Glutamatergic neuron (in vitro differentiated cells): ENCODE data around the gene SMIM1. TPM values are rescaled to one million over a fixed set of nuclear protein-coding genes. Genes with fewer than 3 reads are reported as not detected.

Experiments used
- DNase-seq: peaks from one replicate; pipeline ENCODE4 v3.0.0; 2022
- H3K27ac Mint-ChIP-seq: one replicate; pipeline ENCODE4 v1.8.0; 2020; ENCODE audit warnings: mild to moderate bottlenecking, mixed read lengths, inconsistent platforms; ENCODE audit not compliant: unreplicated experiment
- H3K27me3 Mint-ChIP-seq: one replicate; pipeline ENCODE4 v1.8.0; 2020; ENCODE audit warnings: mild to moderate bottlenecking, moderate library complexity, mixed read lengths, inconsistent platforms; ENCODE audit not compliant: unreplicated experiment
- H3K36me3 Mint-ChIP-seq: one replicate; pipeline ENCODE4 v1.8.0; 2020; ENCODE audit warnings: mild to moderate bottlenecking, mixed read lengths, inconsistent platforms; ENCODE audit not compliant: unreplicated experiment
- H3K4me1 Mint-ChIP-seq: one replicate; pipeline ENCODE4 v1.8.0; 2020; ENCODE audit warnings: mild to moderate bottlenecking, low read depth, mixed read lengths, inconsistent platforms; ENCODE audit not compliant: unreplicated experiment
- H3K4me3 Mint-ChIP-seq: one replicate; pipeline ENCODE4 v1.8.0; 2020; ENCODE audit warnings: mild to moderate bottlenecking, mixed read lengths, inconsistent platforms; ENCODE audit not compliant: unreplicated experiment
- H3K9me3 Mint-ChIP-seq: one replicate; pipeline ENCODE4 v1.8.0; 2020; ENCODE audit warnings: mild to moderate bottlenecking, moderate library complexity, mixed read lengths, inconsistent platforms; ENCODE audit not compliant: unreplicated experiment
- total RNA-seq: library from RNA; stranded (reverse); fragmentation: NEBNext Ultra II Directional; extraction: Animal tissue kit (Norgen Biotek cat#: 25700); gene quantifications from one replicate; pipeline ENCODE4 v1.2.1, GENCODE V29; 2021; ENCODE audit not compliant: unreplicated experiment
- TF ChIP-seq, protein P1 (sequence below): fragments of 200-600 bp; sonication (generic); IDR thresholded peaks from one replicate; pipeline ENCODE4 v1.5.0; 2021; ENCODE audit not compliant: partially characterized antibody, unreplicated experiment

The SMIM1 gene
- total RNA-seq, 1 donor from 2014 or later: 7.5 TPM

DNA sequence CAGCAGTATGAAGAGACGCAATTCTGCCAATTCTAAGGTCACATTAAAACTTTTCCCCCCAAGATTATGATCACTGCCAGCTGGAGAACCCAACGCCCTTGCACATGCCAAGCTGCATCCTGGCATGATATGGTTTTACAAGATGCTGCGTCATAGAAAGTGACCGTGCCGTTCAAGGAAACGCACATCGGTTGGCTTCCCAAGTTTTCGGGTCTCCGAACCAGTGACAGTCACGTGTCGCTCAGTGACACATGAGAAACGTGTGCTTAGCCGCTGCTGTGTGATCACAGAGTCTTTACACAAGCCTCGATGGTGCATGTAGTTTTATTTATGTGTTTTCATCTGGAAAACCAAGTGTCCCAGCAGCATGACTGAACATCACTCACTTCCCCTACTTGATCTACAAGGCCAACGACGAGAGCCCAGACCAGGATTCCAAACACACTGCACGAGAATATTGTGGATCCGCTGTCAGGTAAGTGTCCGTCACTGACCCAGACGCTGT lies 7.4 kb downstream of the SMIM1 start:
- Mint-ChIP-seq H3K27ac (no peak overlapping the region), H3K9me3 (peaks cover 9% of the 10 kb centered on the region), H3K4me3 (no peak overlapping the region), H3K4me1 (peaks cover 16% of the 10 kb centered on the region), H3K36me3 (no peaks in the 10 kb centered on the region), H3K27me3 (peaks cover 6% of the 10 kb centered on the region)
- no peak for DNase-seq
- TF ChIP-seq, protein P1, sequence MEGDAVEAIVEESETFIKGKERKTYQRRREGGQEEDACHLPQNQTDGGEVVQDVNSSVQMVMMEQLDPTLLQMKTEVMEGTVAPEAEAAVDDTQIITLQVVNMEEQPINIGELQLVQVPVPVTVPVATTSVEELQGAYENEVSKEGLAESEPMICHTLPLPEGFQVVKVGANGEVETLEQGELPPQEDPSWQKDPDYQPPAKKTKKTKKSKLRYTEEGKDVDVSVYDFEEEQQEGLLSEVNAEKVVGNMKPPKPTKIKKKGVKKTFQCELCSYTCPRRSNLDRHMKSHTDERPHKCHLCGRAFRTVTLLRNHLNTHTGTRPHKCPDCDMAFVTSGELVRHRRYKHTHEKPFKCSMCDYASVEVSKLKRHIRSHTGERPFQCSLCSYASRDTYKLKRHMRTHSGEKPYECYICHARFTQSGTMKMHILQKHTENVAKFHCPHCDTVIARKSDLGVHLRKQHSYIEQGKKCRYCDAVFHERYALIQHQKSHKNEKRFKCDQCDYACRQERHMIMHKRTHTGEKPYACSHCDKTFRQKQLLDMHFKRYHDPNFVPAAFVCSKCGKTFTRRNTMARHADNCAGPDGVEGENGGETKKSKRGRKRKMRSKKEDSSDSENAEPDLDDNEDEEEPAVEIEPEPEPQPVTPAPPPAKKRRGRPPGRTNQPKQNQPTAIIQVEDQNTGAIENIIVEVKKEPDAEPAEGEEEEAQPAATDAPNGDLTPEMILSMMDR: no peak

DNA sequence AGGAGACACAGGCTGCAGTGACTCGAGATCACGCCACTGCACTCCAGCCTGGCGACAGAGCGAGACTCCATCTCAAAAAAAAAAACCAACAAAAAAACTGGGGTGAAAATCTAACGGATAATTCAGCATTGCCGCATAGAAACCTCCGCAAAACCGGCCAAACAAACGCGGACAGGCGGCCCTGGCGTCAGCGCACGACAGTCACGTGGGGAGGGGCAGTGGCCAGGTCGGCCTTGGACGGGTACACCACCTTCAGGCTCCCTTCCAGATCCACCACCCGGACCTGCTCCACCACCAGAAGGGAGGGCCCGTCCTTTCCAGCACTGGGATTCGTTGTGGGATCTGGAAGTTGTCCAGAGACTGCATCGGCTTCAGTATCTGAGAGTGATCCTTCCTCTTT lies 8.4 kb downstream of the SMIM1 start:
- TF ChIP-seq, protein P1: no peak
- no peaks in the 10 kb centered on the region for H3K36me3 Mint-ChIP-seq
- no peak for DNase-seq

DNA sequence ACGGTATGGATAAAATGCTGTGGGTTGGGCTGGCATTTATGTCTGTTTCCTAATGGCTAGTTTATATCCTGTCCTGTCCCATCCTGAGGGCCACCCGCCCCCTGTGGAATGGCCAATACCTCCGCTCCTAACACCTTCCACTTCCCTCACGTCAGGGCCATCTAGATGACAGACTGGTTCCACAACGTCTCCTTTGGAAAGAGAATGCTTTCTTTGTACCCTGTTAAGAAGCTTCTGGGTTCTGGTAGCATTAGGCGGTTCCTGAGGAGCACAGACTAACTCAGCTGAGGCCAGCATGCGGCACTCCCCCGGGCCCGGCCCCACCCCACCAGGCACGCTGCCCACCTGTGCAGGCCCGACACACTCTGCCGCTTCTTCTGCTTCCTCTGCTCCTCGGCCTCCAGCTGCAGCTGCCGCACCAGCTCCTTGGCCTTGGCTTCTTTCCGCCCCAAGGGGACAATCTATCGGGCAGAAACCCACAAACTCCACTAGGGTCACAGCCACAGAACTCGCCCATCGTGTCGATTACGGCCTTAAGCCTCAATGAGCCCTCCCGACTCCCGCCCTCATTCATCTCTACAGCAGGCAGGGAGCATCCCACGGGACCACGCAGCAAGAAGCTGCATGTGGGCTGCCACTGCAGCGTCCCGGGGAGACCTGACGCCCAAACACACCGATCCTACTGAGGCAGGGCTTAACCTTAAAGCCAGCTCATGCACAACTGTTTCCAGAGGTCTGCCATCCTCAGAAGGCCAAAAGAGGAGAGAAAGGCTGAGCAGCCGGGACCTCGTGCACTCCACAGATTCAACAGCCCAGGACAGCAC lies 11.3 kb downstream of the SMIM1 start:
- Mint-ChIP-seq H3K36me3 (peaks cover 5% of the 10 kb centered on the region), H3K4me3 (no peak overlapping the region), H3K27me3 (peaks cover 6% of the 10 kb centered on the region), H3K9me3 (peaks cover 5% of the 10 kb centered on the region), H3K27ac (no peak overlapping the region), H3K4me1 (peaks cover 15% of the 10 kb centered on the region)
- TF ChIP-seq, protein P1: no peak
- DNase-seq: no peak

More for the DNA sequence above, 8.4 kb downstream of the SMIM1 start:
- Mint-ChIP-seq H3K4me1 (peaks cover 14% of the 10 kb centered on the region), H3K27me3 (peaks cover 6% of the 10 kb centered on the region), H3K27ac (no peak overlapping the region), H3K9me3 (peaks cover 9% of the 10 kb centered on the region), H3K4me3 (no peak overlapping the region)

DNA sequence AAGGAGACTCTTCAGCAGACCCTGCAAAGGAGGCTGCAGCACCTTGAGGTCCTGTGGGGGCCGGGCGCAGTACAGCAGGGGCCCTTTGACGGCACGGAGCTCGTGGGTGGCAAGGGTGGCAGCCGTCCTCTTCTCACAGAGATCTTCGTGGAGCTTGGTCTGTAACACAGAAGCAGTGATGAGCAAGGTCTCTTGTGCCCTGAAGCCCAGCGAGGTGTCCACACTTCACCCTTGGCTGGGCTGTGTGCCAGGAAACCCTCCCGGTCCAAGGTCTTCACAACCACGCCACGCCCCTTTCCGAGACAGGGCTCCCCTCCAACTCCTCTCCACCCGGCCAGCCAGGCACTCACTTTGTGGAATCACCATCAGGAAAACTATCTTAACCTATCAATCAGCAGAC lies 12.5 kb downstream of the SMIM1 start:
- Mint-ChIP-seq H3K27me3 (peaks cover 10% of the 10 kb centered on the region), H3K4me3 (no peak overlapping the region), H3K36me3 (peaks cover 5% of the 10 kb centered on the region), H3K27ac (no peak overlapping the region), H3K4me1 (peaks cover 13% of the 10 kb centered on the region), H3K9me3 (peaks cover 5% of the 10 kb centered on the region)
- TF ChIP-seq, protein P1: no peak
- DNase-seq: no peak
